GM12874 (cell line): Measurements from ENCODE around the gene CHN2.

Experiments used
- CTCF ChIP-seq: IDR thresholded peaks from 2 replicates; pipeline ENCODE4 v1.5.1; 2011; ENCODE audit warnings: low read depth, mild to moderate bottlenecking, control low read depth, low read length, moderate library complexity; ENCODE audit not compliant: insufficient read depth

The CHN2 gene

GRCh38 chr7:29418056-29418455 is 223.5 kb downstream of the CHN2 start:
- no peak for TF ChIP-seq CTCF

GRCh38 chr7:29418651-29419050 is 224.1 kb downstream of the CHN2 start:
- TF ChIP-seq CTCF, result no peak

GRCh38 chr7:29420011-29420410 is 225.4 kb downstream of the CHN2 start:
- no peak for TF ChIP-seq CTCF

- no peak for TF ChIP-seq CTCF
Observed at GRCh38 chr7:29421010-29421956, 226.7 kb downstream of the CHN2 start.

GRCh38 chr7:29422829-29423228 is 228.3 kb downstream of the CHN2 start:
- TF ChIP-seq CTCF, result no peak

GRCh38 chr7:29424295-29424983 is 229.9 kb downstream of the CHN2 start:
- no peak for TF ChIP-seq CTCF

- no peak for TF ChIP-seq CTCF
Observed at GRCh38 chr7:29424984-29425309, 230.4 kb downstream of the CHN2 start.
